ENCODE data around the gene RECK.

RECK gene

DNA sequence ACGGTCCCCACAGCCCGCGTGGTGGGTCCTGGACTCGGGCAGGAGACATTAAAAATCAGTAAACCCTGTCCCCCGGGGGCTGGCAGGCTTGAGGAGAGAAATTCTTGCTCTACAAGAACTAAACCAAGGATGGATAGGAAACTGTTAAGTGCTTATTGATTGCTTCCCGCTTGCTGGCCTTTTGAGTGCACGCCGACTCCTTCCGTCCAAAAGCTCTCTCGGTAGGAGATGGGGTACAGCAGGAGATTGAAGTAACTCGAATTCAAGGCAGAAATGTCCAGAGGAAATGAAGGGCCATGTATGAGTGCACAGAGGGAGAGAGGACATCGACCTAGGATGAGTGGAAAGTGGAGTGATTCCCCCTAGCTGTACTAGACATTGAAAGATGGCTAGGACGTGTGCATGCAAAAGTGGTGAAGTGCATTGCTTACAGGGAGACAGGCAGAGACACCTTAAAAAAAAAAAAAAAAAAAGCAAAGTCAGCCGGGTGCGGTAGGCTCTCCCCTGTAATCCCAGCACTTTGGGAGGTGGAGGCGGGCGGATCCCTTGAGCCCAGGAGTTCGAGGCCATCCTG is 923 bp downstream of the RECK start:
- Mint-ChIP-seq H3K27ac (peak overlapping the region; percentile 78), H3K36me3 (ENCODE audit: low read depth) (no peaks in the 10 kb centered on the region), H3K9me3 (no peaks in the 10 kb centered on the region), H3K4me1 (ENCODE audit: low read depth) (peaks cover 41% of the 10 kb centered on the region), H3K27me3 (peaks cover 2% of the 10 kb centered on the region), H3K4me3 (peak overlapping the region; percentile 95)

- no peak overlapping the region for H3K27ac Mint-ChIP-seq
- peaks cover 5% of the 10 kb centered on the region for H3K36me3 Mint-ChIP-seq (ENCODE audit: low read depth)
- no peaks in the 10 kb centered on the region for H3K9me3 Mint-ChIP-seq
- peaks cover 49% of the 10 kb centered on the region for H3K4me1 Mint-ChIP-seq (ENCODE audit: low read depth)
- no peak overlapping the region for H3K4me3 Mint-ChIP-seq
- no peaks in the 10 kb centered on the region for H3K27me3 Mint-ChIP-seq
Measured at GRCh38 chr9:36039121-36039520, 2.4 kb downstream of the RECK start.

GRCh38 chr9:36039696-36040095 is 3.0 kb downstream of the RECK start:
- Mint-ChIP-seq H3K4me3 (no peak overlapping the region), H3K36me3 (ENCODE audit: low read depth) (peaks cover 5% of the 10 kb centered on the region), H3K4me1 (ENCODE audit: low read depth) (peaks cover 54% of the 10 kb centered on the region), H3K9me3 (no peaks in the 10 kb centered on the region), H3K27me3 (no peaks in the 10 kb centered on the region), H3K27ac (no peak overlapping the region)

DNA sequence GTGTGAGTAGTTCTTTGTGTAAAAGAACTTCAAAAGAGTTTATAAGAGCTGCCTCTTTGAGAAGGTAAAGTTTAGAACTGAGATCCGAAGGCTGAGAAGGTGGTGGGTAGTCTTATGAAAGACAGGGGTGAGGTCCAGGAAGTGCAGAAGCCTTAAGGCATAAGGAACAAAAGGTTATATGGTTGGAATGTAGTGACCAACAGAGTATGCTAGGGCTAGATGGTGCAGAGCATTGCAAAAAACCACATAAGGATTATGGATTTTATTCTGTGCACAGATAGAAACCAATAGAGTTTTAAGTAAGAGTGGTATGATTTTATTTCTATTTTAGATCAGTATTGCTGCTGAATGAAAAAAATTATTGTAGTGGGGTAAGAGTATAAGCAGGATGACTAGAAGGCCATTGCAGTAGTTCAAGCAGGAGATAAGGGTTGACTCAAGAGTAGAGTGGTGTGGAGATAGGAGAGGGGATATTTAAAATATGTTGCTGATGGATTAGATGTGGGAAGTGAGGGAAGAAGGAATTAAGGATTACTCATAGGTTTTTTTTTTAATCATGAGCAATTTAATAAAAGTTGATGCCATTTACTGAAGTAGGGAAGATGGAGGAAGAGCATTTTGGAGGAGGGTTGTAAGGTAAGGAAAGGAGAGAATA is 3.7 kb downstream of the RECK start:
- Mint-ChIP-seq H3K4me1 (ENCODE audit: low read depth) (peaks cover 57% of the 10 kb centered on the region), H3K27ac (no peak overlapping the region), H3K36me3 (ENCODE audit: low read depth) (peaks cover 5% of the 10 kb centered on the region), H3K4me3 (no peak overlapping the region), H3K9me3 (no peaks in the 10 kb centered on the region), H3K27me3 (no peaks in the 10 kb centered on the region)

- Mint-ChIP-seq H3K27ac (peak overlapping the region; percentile 34), H3K9me3 (no peaks in the 10 kb centered on the region)
Measured at GRCh38 chr9:36041506-36041905, 4.8 kb downstream of the RECK start.

GRCh38 chr9:36045610-36046009 is 8.9 kb downstream of the RECK start:
- Mint-ChIP-seq H3K9me3 (no peaks in the 10 kb centered on the region), H3K4me3 (no peak overlapping the region), H3K4me1 (ENCODE audit: low read depth) (peaks cover 34% of the 10 kb centered on the region)

More at GRCh38 chr9:36041506-36041905, 4.8 kb downstream of the RECK start:
- Mint-ChIP-seq H3K4me1 (ENCODE audit: low read depth) (peaks cover 53% of the 10 kb centered on the region), H3K36me3 (ENCODE audit: low read depth) (peaks cover 5% of the 10 kb centered on the region), H3K27me3 (no peaks in the 10 kb centered on the region), H3K4me3 (no peak overlapping the region)

GRCh38 chr9:36046923-36047322 is 10.2 kb downstream of the RECK start:
- Mint-ChIP-seq H3K4me3 (no peak overlapping the region), H3K27ac (no peak overlapping the region), H3K4me1 (ENCODE audit: low read depth) (peaks cover 23% of the 10 kb centered on the region), H3K9me3 (no peaks in the 10 kb centered on the region), H3K27me3 (no peaks in the 10 kb centered on the region), H3K36me3 (ENCODE audit: low read depth) (peaks cover 5% of the 10 kb centered on the region)

More at GRCh38 chr9:36045610-36046009, 8.9 kb downstream of the RECK start:
- no peaks in the 10 kb centered on the region for H3K27me3 Mint-ChIP-seq
- peaks cover 5% of the 10 kb centered on the region for H3K36me3 Mint-ChIP-seq (ENCODE audit: low read depth)
- no peak overlapping the region for H3K27ac Mint-ChIP-seq

DNA sequence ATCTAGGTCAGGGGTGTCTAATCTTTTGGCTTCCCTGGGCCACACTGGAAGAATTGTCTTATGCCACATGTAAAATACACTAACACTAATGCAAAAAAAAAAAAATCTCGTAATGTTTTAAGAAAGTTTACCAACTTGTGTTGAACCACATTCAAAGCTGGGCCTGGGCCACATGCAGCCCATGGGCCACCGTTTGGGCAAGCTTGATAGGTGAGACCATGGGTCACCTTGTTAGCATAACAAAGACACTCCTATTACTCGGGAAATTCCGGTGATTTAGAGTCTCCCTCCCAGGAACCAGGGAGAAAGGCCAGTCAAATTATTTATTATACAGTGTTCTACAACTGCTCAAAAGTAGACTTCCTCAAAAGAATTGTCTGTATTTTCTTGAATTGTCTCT is 12.7 kb downstream of the RECK start:
- Mint-ChIP-seq H3K36me3 (ENCODE audit: low read depth) (no peaks in the 10 kb centered on the region), H3K27me3 (no peaks in the 10 kb centered on the region), H3K4me1 (ENCODE audit: low read depth) (peaks cover 6% of the 10 kb centered on the region), H3K9me3 (no peaks in the 10 kb centered on the region), H3K27ac (no peak overlapping the region), H3K4me3 (no peak overlapping the region)

DNA sequence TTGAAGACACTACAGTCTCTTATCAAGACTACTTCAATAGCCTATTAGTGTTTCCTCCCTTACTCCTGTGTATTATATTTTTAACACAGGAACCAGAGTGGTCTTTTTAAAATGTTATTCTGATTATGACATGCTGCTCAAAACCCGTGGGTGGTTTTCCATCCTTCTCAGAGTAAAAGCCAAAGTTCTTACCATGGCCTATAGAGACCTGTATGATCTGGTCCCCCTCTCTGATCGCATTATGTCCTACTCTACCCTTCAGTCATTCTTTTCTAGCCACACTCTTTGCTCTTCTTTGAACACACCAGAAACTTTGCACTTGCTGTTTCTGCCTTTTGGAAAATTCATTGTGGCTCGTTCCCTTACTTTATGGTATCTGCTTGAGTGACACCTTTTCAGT is 13.8 kb downstream of the RECK start:
- H3K9me3 Mint-ChIP-seq: no peaks in the 10 kb centered on the region
- no peaks in the 10 kb centered on the region for H3K4me1 Mint-ChIP-seq (ENCODE audit: low read depth)
- H3K27ac Mint-ChIP-seq: no peak overlapping the region
- no peaks in the 10 kb centered on the region for H3K36me3 Mint-ChIP-seq (ENCODE audit: low read depth)
- no peak overlapping the region for H3K4me3 Mint-ChIP-seq
- H3K27me3 Mint-ChIP-seq: no peaks in the 10 kb centered on the region

DNA sequence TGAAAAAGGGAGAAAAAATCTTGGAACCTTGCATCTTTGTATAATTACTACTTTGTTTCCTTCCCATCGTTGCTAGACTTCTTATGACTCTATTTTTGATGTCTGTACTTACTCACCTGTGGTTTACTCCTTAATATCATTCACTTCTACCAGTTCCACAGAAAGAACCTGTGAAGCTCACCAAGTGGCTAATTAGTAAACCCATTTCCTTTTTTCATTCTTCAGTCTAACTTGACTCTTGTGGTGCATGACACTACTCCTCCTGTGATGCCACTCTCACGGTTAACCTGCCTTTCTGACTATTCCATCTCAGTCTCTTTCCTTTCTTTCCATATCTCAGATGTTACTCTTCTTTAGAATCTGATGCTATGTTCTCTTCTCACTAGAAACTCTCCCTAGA is 14.6 kb downstream of the RECK start:
- Mint-ChIP-seq H3K27ac (no peak overlapping the region), H3K9me3 (no peaks in the 10 kb centered on the region), H3K4me1 (ENCODE audit: low read depth) (no peaks in the 10 kb centered on the region), H3K36me3 (ENCODE audit: low read depth) (peaks cover 2% of the 10 kb centered on the region), H3K4me3 (no peak overlapping the region), H3K27me3 (no peaks in the 10 kb centered on the region)

- Mint-ChIP-seq H3K4me1 (ENCODE audit: low read depth) (no peaks in the 10 kb centered on the region), H3K27ac (no peak overlapping the region), H3K9me3 (no peaks in the 10 kb centered on the region), H3K27me3 (no peaks in the 10 kb centered on the region), H3K4me3 (no peak overlapping the region), H3K36me3 (ENCODE audit: low read depth) (peaks cover 3% of the 10 kb centered on the region)
Measured at GRCh38 chr9:36053971-36054370, 17.3 kb downstream of the RECK start.

GRCh38 chr9:36056896-36057295 is 20.2 kb downstream of the RECK start:
- no peaks in the 10 kb centered on the region for H3K27me3 Mint-ChIP-seq
- H3K4me3 Mint-ChIP-seq: no peak overlapping the region
- H3K9me3 Mint-ChIP-seq: no peaks in the 10 kb centered on the region
- H3K4me1 Mint-ChIP-seq (ENCODE audit: low read depth): no peaks in the 10 kb centered on the region
- H3K36me3 Mint-ChIP-seq (ENCODE audit: low read depth): peaks cover 18% of the 10 kb centered on the region
- no peak overlapping the region for H3K27ac Mint-ChIP-seq

DNA sequence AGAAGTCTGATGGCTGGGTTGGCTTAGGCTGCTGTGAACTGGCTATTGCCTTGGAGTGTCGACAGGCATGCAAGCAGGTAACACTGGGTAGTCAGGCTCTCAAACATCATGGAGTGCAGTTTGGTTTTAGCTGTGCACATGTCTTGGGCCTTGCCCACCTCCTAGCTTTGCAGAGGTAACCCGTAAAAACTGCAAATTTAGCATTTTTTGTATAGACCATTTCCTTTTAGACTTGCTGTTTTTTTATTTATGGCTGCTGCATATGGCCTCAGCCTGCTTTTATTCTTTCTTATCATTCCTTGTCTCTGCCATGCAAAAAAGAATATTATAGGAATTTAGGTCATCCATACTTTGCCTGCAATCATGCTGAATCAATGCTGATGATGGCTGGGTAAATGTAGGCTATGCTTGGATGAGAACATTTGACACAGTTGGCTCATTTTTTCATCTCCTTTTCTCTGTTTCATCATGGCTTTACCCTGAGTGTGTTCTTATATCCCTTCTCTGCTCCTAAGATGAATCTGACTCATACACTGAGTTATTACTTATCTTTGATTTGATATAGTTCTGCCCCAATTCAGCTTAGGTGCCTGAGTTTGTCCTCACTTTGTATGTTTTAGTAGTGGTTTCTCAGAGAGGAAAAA is 27.2 kb downstream of the RECK start:
- H3K27ac Mint-ChIP-seq: no peak overlapping the region
- H3K36me3 Mint-ChIP-seq (ENCODE audit: low read depth): peaks cover 30% of the 10 kb centered on the region
- peaks cover 3% of the 10 kb centered on the region for H3K4me1 Mint-ChIP-seq (ENCODE audit: low read depth)
- H3K27me3 Mint-ChIP-seq: no peaks in the 10 kb centered on the region
- no peak overlapping the region for H3K4me3 Mint-ChIP-seq
- no peaks in the 10 kb centered on the region for H3K9me3 Mint-ChIP-seq

DNA sequence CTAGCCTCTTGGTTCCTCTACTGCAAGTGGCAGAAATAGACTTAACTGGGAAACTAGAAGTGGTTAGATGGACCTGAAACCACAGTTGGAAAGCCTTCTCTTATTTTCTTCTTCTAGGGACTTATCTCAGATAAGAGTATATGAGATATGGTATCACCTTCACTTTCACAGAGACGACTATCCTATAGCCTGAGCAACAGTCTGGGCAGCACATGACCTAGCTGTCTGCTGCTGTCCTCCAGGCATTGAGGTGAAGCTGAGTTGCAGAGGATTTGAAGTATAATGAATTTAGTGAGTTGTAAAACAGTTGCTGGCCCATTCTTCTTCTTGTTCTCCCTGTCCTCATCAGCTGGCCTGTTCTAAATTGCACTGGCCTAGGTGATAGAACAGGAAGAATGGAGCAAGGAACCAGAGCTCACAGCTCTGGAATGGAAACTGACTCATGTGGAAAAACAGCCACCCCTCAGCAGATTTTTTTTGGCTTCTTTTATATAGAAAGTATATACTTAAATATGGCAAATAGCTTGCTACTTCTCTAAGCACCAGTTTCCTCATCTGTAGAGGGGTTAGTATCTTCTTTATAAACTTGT is 27.8 kb downstream of the RECK start:
- no peaks in the 10 kb centered on the region for H3K27me3 Mint-ChIP-seq
- no peak overlapping the region for H3K27ac Mint-ChIP-seq
- peaks cover 30% of the 10 kb centered on the region for H3K36me3 Mint-ChIP-seq (ENCODE audit: low read depth)
- peaks cover 3% of the 10 kb centered on the region for H3K4me1 Mint-ChIP-seq (ENCODE audit: low read depth)
- no peak overlapping the region for H3K4me3 Mint-ChIP-seq
- H3K9me3 Mint-ChIP-seq: no peaks in the 10 kb centered on the region

- no peak overlapping the region for H3K4me3 Mint-ChIP-seq
- H3K4me1 Mint-ChIP-seq (ENCODE audit: low read depth): no peaks in the 10 kb centered on the region
- no peak overlapping the region for H3K27ac Mint-ChIP-seq
- peaks cover 13% of the 10 kb centered on the region for H3K36me3 Mint-ChIP-seq (ENCODE audit: low read depth)
- no peaks in the 10 kb centered on the region for H3K9me3 Mint-ChIP-seq
- H3K27me3 Mint-ChIP-seq: no peaks in the 10 kb centered on the region
Measured at GRCh38 chr9:36074055-36074454, 37.3 kb downstream of the RECK start.
